GM23248 (cell line): ENCODE data around the gene SMARCD2. TPM values are rescaled to one million over a fixed set of nuclear protein-coding genes. Genes with fewer than 3 reads are reported as not detected.
A peak's percentile ranks its signal among the peaks of the same experiment; 100 is the strongest.
"Not testable (repeated sequence)": the region's sequence is repeated elsewhere in the genome, so short reads cannot be mapped to it uniquely, and the experiment has no call there.

Experiments used
- DNase-seq: peaks from one replicate; pipeline ENCODE4 v3.0.0-alpha.2; 2015
- H2AFZ ChIP-seq: fragments of 200-600 bp; sonication (generic); 2 replicates; pipeline ENCODE4 v1.6.1; 2016; ENCODE audit warnings: antibody characterized with exemption
- H3F3A ChIP-seq: fragments of 200-600 bp; sonication (generic); 2 replicates; pipeline ENCODE4 v1.6.1; 2016; ENCODE audit warnings: mild to moderate bottlenecking, antibody characterized with exemption, mixed run types; ENCODE audit not compliant: insufficient read depth
- H3K27ac ChIP-seq: fragments of 200-600 bp; sonication (generic); 2 replicates; pipeline ENCODE4 v1.5.1; 2016; ENCODE audit warnings: mild to moderate bottlenecking
- H3K27me3 ChIP-seq: fragments of 200-600 bp; sonication (generic); replicated peaks from 2 replicates; pipeline ENCODE4 v1.6.1; 2016; ENCODE audit warnings: mild to moderate bottlenecking; ENCODE audit not compliant: insufficient read depth
- H3K36me3 ChIP-seq: fragments of 200-600 bp; sonication (generic); 2 replicates; pipeline ENCODE4 v1.6.1; 2016; ENCODE audit warnings: low read depth, mild to moderate bottlenecking
- H3K4me1 ChIP-seq: fragments of 200-600 bp; sonication (generic); 2 replicates; pipeline ENCODE4 v1.6.1; 2016; ENCODE audit warnings: mild to moderate bottlenecking; ENCODE audit not compliant: insufficient read depth
- H3K4me2 ChIP-seq: fragments of 200-600 bp; sonication (generic); one replicate; pipeline ENCODE4 v1.6.1; 2016; ENCODE audit warnings: mild to moderate bottlenecking; ENCODE audit not compliant: unreplicated experiment
- H3K4me3 ChIP-seq: fragments of 200-600 bp; sonication (generic); 2 replicates; pipeline ENCODE4 v1.5.1; 2016; ENCODE audit warnings: mild to moderate bottlenecking
- H3K79me2 ChIP-seq: fragments of 200-600 bp; sonication (generic); 2 replicates; pipeline ENCODE4 v1.6.1; 2016; ENCODE audit warnings: mild to moderate bottlenecking; ENCODE audit not compliant: insufficient read depth
- H3K9ac ChIP-seq: fragments of 200-600 bp; sonication (generic); 2 replicates; pipeline ENCODE4 v1.6.1; 2016; ENCODE audit warnings: mild to moderate bottlenecking
- H3K9me2 ChIP-seq: fragments of 200-600 bp; sonication (generic); 2 replicates; pipeline ENCODE4 v1.6.1; 2016; ENCODE audit warnings: mixed run types, mild to moderate bottlenecking, moderate library complexity; ENCODE audit not compliant: insufficient read depth
- H3K9me3 ChIP-seq: fragments of 200-600 bp; sonication (generic); one replicate; pipeline ENCODE4 v1.6.1; 2017; ENCODE audit warnings: low read depth
- H4K20me1 ChIP-seq: fragments of 200-600 bp; sonication (generic); 2 replicates; pipeline ENCODE4 v1.6.0; 2016; ENCODE audit not compliant: insufficient read depth
- EZH2 ChIP-seq: fragments of 200-600 bp; sonication (generic); IDR thresholded peaks from 2 replicates; pipeline ENCODE4 v1.6.1; 2018; ENCODE audit warnings: antibody characterized with exemption, mild to moderate bottlenecking; ENCODE audit not compliant: insufficient read depth, poor library complexity, severe bottlenecking
- EZH2phosphoT487 ChIP-seq: fragments of 200-600 bp; sonication (generic); IDR thresholded peaks from 2 replicates; pipeline ENCODE4 v1.6.1; 2018; ENCODE audit warnings: antibody characterized with exemption, moderate library complexity, mild to moderate bottlenecking, low read depth; ENCODE audit not compliant: insufficient read depth
- WGBS, 2 experiments: methylation state at CpG; one replicate each; pipeline ENCODE4 v1.1.6; 2015 to 2017; ENCODE audit warnings: low lambda C conversion rate in 2 of 2, low coverage in 1 of 2; ENCODE audit errors: missing lambda C conversion rate in 2 of 2; 5-methylcytosine and 5-hydroxymethylcytosine counted together
- in situ Hi-C: fragments of 300-500 bp; cut with MboI; formaldehyde crosslinking; loops from 2 replicates; pipeline ENCODE4 v1.15.0; 2020
- polyA plus RNA-seq: library from polyadenylated mRNA; unstranded; fragments of >200 nt; fragmentation: Nextera tagmentation; extraction: Ambion mirVana; gene quantifications from 2 replicates; pipeline ENCODE4 v1.2.1, GENCODE V29; 2016
- total RNA-seq: library from RNA; depleted of rRNA; stranded (reverse); fragments of >200 nt; shearing (Covaris generic); gene quantifications from 2 replicates; pipeline ENCODE4 v1.2.3, GENCODE V29; 2014

Gene SMARCD2
- total and polyA plus RNA-seq, 2 experiments from 2014 or later: 29.3 to 88.5 TPM

DNA sequence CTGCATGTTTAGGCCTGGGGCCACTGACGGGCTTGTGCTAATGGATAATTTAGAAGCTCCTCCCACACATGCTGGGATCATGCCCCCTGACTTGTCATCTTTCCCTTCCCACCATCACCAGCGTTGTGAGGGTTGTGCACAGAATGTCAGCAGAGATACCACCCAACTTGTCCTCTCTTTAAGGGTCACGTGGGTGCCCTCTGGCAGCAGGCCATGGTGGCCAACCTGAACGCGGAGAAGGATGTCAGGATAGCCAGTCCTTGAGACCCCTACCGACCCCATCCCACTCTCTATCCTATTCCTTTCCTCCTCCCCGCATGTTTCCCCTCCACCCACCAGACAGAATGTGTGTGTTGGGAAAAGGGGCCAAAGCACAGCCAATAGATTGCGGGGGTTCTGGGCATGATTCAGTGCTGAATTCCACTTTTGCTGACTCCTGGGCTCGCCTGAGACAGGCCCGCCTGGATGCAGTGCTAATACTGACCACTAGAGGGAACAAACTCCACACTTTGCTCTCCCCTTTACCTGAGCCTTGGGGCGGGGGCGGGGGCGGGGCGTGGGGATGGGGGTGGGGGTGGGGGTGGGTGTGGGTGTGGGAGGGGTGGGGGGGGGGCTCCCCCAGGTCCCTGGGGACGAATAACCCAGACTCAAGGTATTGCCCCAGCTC is 39.6 kb upstream of the SMARCD2 start, which contains the start of gene GH2:
GH2 (minus strand) TSS at position 10 of the 667 bp plus-strand sequence. CDS start 143 bp downstream, outside the sequence.
- no peaks in the 10 kb centered on the region for H4K20me1 ChIP-seq
- WGBS, 2 experiments: 43 to 46% methylated on average over 13 to 15 of the region's 15 CpGs
- H3K4me1 ChIP-seq: no peaks in the 10 kb centered on the region
- H3K9me3 ChIP-seq: no peaks in the 10 kb centered on the region
- H3K9ac ChIP-seq: no peak within 1 kb of the TSS
- no peak within 1 kb of the TSS for H3K27ac ChIP-seq
- no peaks in the 10 kb centered on the region for H3K36me3 ChIP-seq
- no peak within 1 kb of the TSS for H3K4me2 ChIP-seq
- in situ Hi-C loops: no loop called here
- no peaks in the 10 kb centered on the region for H3K27me3 ChIP-seq
- TF ChIP-seq EZH2 (no peak), EZH2phosphoT487 (no peak)
- H3K4me3 ChIP-seq: no peak within 1 kb of the TSS
- H3K9me2 ChIP-seq: no peaks in the 10 kb centered on the region
- H3K79me2 ChIP-seq: no peaks in the 10 kb centered on the region
- no peak within 1 kb of the TSS for H2AFZ ChIP-seq
- no peaks in the 10 kb centered on the region for H3F3A ChIP-seq
- peak; percentile 62 for DNase-seq

DNA sequence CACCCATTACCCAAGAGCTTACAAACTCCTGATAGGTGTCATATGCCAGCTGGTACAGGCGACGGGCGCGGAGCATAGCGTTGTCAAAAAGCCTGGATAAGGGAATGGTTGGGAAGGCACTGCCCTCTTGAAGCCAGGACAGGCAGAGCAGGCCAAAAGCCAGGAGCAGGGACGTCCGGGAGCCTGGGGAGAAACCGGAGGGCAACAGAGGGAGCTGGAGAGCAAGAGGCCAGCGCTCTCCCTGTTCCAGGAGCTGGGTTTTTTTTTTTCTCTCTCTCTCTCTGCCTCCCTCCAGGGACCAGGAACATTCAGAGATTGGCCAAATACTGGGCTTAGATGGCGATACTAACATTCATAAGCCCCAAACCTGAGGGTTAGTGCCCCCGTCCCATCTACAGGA is 38.9 kb upstream of the SMARCD2 start:
- H3K4me1 ChIP-seq, H4K20me1 ChIP-seq, DNase-seq, H3K36me3 ChIP-seq, H3K9me2 ChIP-seq, H3K27me3 ChIP-seq, H3K9me3 ChIP-seq, H3F3A ChIP-seq, H3K9ac ChIP-seq, in situ Hi-C loops, H3K4me3 ChIP-seq, H2AFZ ChIP-seq, H3K27ac ChIP-seq, H3K4me2 ChIP-seq, H3K79me2 ChIP-seq: not testable (repeated sequence)
- WGBS, 2 experiments: 39 to 42% methylated on average over 11 of the region's 11 CpGs

DNA sequence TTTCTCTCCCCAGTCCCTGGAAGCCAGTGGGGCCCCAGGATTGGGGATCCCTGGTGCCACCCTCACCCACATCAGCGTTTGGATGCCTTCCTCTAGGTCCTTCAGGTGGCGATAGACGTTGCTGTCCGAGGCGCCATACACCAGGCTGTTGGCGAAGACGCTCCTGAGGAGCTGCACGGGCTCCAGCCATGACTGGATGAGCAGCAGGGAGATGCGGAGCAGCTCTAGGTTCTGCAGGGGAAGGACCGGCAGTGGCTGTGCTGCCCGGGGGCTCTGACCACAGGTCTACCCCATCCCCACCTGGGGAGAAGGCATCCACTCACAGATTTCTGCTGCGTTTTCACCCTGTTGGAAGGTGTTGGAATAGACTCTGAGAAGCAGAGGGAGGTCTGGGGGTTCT is 38.2 kb upstream of the SMARCD2 start:
- H3F3A ChIP-seq: no peaks in the 10 kb centered on the region
- in situ Hi-C loops: no loop called here
- no peak overlapping the region for H3K9ac ChIP-seq
- H3K9me2 ChIP-seq: no peaks in the 10 kb centered on the region
- H3K4me2 ChIP-seq: no peak overlapping the region
- no peaks in the 10 kb centered on the region for H3K27me3 ChIP-seq
- no peaks in the 10 kb centered on the region for H3K9me3 ChIP-seq
- H3K4me1 ChIP-seq: no peaks in the 10 kb centered on the region
- H3K36me3 ChIP-seq: no peaks in the 10 kb centered on the region
- H3K4me3 ChIP-seq: no peak overlapping the region
- no peak overlapping the region for H3K27ac ChIP-seq
- no peak for TF ChIP-seq EZH2
- no peak for TF ChIP-seq EZH2phosphoT487
- H3K79me2 ChIP-seq: no peaks in the 10 kb centered on the region
- DNase-seq: no peak
- 77 to 80% methylated on average over 12 of the region's 12 CpGs for WGBS, 2 experiments
- H2AFZ ChIP-seq: no peak overlapping the region
- no peaks in the 10 kb centered on the region for H4K20me1 ChIP-seq

DNA sequence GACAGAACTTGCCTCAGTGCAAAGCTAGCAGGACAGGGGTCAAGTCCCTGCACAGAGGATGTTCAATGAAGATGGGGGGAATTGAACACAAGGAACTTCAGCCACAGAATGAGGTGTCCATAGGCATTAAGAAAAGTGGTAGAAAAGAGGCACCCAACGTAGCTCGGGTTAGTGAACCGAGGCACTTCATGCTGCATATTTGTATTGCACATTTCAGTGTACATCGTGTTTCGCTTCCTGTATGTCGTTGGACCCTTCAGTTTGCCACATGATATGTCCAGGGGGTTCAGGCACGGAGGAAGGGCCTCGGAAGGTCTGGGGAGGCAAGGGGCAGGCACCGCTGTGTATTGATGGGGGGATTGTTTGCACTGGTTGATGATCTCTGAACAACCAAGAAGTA is 35.9 kb upstream of the SMARCD2 start:
- H3F3A ChIP-seq, H3K4me2 ChIP-seq, H4K20me1 ChIP-seq, H2AFZ ChIP-seq, H3K4me1 ChIP-seq, H3K27ac ChIP-seq, in situ Hi-C loops, H3K9me2 ChIP-seq, H3K27me3 ChIP-seq, H3K9ac ChIP-seq, H3K79me2 ChIP-seq, H3K9me3 ChIP-seq, DNase-seq, H3K4me3 ChIP-seq, H3K36me3 ChIP-seq: not testable (repeated sequence)
- 65 to 68% methylated on average over 9 of the region's 9 CpGs for WGBS, 2 experiments

DNA sequence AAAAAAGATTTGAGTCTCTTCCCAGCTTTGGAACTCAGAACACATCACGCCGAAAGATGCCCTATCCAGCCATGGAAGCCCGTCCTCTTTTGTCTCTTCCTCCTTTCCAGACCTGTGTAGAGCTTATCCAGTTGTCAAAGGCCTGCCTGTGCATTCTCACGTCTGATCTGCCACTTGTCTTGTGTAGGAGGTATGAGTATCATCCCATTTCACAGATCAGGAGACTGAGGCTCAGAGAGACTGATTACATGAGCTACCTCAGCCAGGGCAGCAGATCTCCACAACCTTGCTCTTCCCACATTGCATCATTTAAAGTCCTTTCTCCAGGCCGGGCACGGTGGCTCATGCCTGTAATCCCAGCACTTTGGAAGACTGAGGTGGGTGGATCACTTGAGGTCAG is 32.2 kb upstream of the SMARCD2 start:
- H3K4me1 ChIP-seq, H3K27ac ChIP-seq, H2AFZ ChIP-seq, H3K4me3 ChIP-seq, H3K4me2 ChIP-seq, H3K9ac ChIP-seq, in situ Hi-C loops, H4K20me1 ChIP-seq, DNase-seq, H3K27me3 ChIP-seq, H3K36me3 ChIP-seq, H3K9me2 ChIP-seq, H3K79me2 ChIP-seq, H3K9me3 ChIP-seq: not testable (repeated sequence)
- H3F3A ChIP-seq: peaks cover 14% of the 10 kb centered on the region; the same call in 1 of the 2 replicates
- WGBS, 2 experiments: 51 to 52% methylated on average over 6 of the region's 6 CpGs

DNA sequence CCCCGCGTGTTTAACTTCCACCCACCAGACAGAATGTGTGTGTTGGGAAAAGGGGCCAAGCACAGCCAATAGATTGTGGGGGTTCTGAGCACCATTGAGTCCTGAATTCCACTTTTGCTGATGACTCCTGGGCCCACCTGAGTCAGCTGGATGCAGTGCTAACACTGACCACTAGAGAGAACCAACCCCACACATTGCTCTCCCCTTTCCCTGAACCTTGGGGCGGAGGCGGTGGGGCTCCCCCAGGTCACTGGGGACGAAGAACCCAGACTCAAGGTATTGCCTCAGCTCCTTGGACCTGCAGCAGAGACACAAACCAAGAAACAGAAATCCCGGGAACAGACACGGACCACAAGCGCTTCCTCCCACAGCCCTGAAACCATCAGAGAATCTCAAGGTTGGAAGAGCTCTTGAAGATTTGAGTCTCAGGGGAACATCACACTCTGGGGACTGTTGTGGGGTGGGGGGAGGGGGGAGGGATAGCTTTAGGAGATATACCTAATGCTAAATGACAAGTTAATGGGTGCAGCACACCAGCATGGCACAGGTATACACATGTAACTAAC is 31.7 kb upstream of the SMARCD2 start:
- H3F3A ChIP-seq: peaks cover 19% of the 10 kb centered on the region; the same call in 1 of the 2 replicates
- H3K4me2 ChIP-seq, H3K9ac ChIP-seq, H3K9me2 ChIP-seq, DNase-seq, H3K27me3 ChIP-seq, H2AFZ ChIP-seq, in situ Hi-C loops, H3K4me3 ChIP-seq, H3K9me3 ChIP-seq, H3K27ac ChIP-seq, H4K20me1 ChIP-seq, H3K36me3 ChIP-seq, H3K79me2 ChIP-seq: not testable (repeated sequence)
- 67 to 79% methylated on average over 6 of the region's 8 CpGs for WGBS, 2 experiments
- H3K4me1 ChIP-seq: peaks cover 14% of the 10 kb centered on the region

DNA sequence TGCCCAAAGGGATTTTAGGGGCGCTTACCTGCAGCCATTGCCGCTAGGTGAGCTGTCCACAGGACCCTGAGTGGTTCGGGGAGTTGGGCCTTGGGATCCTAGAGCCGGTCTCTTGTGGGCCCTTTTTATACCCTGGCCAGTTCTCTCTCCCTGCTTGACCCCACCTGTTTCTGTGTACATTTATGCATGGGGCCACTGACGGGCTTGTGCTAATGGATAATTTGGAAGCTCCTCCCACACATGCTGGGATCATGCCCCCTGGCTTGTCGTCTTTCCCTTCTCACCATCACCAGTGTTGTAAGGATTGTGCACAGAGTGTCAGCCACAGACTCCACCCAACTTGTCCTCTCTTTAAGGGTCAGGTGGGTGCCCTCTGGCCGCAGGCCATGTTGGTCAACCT is 31.1 kb upstream of the SMARCD2 start, which contains the start of gene CSH2:
CSH2 (minus strand) TSS at position 101 of the 400 bp plus-strand sequence; CDS start at position 38, 63 bp downstream.
- H3K79me2 ChIP-seq, H3K4me3 ChIP-seq, H3K9ac ChIP-seq, H2AFZ ChIP-seq, H3K27ac ChIP-seq, H3K27me3 ChIP-seq, H4K20me1 ChIP-seq, DNase-seq, H3K4me2 ChIP-seq, H3K9me2 ChIP-seq, H3K36me3 ChIP-seq, H3K9me3 ChIP-seq, in situ Hi-C loops: not testable (repeated sequence)
- 74 to 82% methylated on average over 4 of the region's 7 CpGs for WGBS, 2 experiments
- H3K4me1 ChIP-seq: peaks cover 15% of the 10 kb centered on the region
- H3F3A ChIP-seq: peaks cover 20% of the 10 kb centered on the region; the same call in 1 of the 2 replicates
